DMS114 treated with DMSO at 0.1 percent for 48 hours (cell line): ENCODE data around the gene NTF3.

Experiments
- DNase-seq: peaks from one replicate; lab custom pipeline; 2025; ENCODE audit not compliant: unreplicated experiment; lab: John Stamatoyannopoulos, UW

The NTF3 gene

DNA sequence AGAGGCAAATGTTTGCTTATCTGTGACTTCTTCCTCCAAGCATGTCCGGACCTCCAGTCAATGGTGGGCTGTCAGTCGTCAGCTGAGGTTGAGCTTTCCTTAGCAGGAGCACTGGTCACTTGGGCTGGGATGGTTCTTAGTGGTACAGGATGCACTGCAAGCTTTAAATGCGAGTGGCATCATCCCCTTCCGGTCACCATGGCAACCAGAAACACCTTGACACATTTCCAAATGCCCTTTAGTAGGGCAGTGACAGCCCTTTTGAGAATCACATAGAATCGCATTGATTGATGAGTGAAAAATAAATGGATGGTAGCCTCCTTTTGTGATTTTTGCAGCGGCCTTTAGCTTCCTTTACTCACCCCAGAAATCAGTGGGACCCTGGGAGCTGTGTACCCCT lies 24.1 kb downstream of the NTF3 start:
- DNase-seq: no peak

DNA sequence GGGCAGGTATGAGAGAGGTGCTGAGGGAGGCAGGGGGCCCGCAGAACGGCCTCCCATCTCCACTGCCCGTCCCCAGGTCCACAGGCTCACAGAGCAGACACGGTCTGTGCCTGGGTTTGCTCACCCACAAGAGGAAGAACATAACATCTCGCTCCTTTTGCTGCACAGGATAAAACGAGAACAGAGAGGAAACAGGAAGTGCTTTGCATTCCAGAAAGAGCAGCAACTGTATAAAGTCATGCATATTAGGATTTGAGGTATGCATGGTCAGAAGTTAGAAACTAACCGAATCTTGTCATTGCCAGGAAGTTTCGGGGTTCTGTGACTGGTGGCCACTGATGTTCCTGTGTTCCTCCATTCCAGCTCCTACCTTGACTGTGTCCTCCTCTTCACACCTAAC lies 25.0 kb downstream of the NTF3 start:
- no peak for DNase-seq

DNA sequence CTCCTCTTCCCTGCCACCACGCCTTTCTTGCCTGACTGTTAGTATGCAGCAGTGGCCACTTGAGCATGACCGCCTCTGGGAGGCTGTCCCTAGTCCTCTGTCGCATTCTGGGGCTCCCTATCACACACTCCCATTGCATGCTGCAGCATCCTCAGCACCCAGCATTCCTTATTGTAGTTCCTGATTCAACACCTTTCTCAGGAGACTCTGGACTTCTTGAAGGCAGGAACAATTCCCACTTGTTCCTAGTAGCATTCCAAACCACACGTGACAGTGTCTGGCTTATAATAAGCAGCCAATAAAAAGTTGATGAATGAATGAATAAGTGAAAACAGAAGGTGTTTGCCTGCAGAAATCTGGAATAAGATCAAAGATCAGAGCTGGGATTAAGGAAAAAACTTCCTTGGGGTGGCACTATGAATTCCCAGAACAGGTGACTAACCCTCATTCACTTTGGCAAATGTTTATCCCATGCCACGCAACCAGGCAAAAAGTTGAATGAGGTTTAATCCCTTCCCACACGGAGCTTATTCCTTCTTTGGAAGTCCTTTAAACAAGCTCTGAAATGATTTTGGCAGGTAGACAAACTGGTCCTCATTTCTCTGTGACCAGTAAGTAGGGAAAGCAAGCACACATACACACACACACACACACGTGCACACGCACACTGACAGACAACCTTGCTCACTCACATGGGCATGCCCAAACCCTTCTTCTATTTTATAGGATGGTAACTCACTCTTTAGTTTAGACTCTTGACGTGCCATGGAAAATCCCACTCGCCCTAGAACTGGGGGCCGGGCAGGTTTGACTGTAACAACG lies 26.5 kb downstream of the NTF3 start:
- no peak for DNase-seq

DNA sequence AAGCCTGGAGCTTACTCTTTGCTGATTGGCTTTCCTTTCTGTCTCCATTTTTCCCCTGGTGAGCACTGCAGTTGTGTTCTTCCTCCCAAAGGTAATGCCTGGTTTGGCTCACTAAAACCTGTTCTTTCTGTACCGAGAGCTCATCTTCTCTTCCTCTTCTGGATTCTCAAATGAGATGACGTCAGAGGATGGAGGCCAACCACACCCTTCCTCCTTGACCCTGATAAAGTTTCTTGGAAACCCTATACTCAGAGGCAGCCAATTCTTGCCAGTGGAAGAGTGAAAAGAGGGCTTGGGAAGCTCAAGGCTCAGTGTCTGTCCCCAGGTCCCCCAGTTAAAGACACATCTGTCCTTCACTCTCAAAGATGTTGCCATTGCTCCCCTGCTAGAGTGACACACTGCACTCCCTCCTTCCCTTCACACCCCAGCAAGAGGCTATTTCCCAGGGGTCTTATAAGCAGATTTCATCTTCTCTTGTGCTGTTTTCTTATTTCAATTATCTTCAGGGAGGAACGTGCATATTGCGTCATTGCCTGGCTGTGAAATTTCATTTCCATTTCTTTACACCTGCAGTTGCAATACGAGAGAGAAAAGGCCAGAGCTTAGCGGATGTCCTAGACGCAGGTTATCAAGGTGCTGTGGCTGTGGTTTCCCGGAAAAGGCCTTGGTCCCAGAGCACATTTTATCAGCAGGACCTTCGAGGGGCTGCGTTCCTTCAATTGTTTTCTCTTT lies 27.3 kb downstream of the NTF3 start:
- no peak for DNase-seq

DNA sequence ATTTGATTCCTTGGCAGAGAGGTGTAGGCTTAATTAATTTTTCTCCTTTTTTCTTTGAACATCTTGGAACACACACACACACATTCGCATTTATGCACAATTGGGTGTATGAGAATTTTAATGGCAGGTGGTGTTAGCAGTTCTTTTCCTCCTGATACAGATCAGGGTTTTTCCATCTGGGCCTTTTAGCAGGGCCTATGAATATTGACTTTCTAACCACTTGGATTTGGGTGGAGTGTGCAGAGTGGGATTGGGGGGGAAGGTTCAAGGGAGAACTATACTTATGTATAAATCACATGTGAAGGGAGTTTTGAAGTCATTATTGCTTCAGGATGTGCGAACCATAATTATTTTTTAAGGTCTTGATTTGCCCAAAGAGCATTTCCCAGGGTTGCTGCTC lies 28.9 kb downstream of the NTF3 start:
- no peak for DNase-seq

DNA sequence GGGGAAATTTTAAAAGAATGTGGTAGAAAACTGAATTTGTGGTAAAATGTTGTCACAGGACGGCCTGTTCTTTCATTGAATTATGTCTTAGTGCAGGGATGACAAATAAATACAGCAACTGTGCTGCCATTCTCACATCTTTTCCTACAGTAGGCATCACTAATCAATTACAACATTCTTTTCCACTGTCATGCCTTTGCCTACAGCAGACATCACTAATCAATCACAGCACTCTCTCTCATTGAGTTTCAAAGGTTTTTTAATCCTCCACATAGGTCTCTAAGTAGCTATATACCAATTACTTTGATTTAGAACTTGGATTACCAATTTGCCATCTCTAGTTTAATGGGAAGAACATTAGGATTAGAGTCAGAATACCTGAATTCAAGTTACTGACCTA lies 30.1 kb downstream of the NTF3 start:
- no peak for DNase-seq

DNA sequence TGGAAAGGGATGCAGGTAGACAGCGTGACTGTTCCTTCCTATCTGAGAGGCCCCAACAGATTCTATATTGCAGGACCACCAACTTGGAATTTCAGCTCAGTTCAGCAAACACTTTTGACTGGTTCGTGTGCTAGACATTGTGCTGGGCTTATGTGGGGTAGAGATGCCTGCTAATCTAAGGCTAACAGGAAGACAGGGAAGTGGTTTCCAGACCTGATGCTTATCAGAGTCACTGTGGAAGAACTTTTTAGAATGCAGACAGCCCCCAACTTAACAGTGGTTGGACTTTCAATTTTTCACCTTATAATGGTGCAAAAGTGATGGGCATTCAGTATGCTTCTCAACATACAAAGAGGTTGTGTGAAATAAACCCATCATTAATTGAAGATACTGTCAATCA lies 32.2 kb downstream of the NTF3 start:
- DNase-seq: no peak

DNA sequence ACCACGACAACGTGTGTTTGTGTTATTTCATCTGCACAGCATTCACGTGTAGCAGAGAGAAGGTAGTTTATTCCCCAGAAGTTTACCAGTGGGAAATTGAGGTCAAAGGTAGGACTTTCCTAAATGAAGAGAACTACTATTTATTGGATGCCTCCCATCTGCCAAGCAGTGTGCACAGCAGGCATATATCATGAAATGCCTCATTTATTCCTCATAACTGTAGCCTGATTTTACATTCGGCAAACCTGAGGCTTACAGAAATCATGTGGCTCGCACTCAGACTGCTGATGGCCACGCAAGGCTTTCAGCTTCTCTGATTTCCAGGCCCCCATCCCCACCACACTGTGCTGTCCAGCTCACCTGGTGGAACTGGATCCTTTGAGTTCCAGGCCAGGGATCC lies 33.5 kb downstream of the NTF3 start:
- DNase-seq: no peak

DNA sequence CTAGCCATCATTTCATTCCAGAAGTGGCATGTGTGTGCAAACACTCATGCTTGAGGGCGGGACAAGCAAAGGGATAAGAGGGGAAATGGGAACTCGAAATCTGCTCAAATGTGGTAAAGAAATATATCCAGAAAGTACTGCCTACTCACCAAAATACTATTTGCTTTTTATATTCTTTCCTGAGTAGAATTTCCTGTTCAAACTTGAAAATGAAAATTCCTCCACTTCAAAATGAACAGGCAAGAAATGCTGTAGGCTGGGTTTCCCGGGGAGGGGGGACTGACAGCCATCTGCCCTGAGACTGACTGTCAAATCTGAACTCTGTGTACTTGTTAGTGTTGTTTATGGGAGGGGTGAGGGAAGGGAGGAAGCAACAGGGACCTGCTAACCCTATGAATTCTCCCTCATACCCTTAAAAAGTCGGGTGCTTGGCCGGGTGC lies 34.6 kb downstream of the NTF3 start:
- DNase-seq: no peak

DNA sequence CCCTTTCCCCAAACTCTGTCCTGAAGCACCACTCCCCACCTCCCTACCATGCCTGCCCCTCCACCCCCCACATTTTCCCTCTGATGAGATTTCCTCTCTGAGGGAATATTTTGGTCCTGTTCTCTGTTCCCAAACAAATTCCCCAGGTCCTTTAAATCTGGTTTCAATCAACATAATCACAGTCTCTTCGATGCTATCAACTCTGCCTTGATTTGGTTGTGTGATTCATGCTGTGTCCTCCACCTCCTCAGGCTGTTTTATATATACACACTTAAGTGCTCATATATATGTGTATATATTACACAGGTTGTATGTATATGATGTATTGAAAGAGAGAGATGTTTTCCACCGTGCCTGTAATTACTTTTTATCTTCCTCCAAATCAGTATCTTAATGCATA lies 36.0 kb downstream of the NTF3 start:
- no peak for DNase-seq

DNA sequence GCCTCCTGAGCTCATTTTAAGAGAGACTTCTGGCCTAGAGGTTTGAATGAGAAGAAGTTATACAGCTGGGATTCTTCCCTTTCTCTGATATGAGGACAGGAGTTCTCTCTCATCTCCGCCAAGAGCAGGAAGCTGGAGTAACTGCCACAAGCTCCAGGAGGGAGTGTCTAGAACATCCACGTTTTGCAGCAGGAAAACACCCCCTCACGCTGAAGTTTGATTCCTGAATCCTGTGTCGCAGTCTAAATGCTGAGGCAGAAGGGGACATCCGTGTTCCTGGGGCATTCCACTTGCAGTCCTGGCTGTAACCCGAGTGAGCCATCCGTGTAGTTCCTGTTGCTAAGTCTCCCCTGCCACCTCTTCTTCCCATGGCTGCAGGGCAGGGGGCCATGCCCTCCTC lies 38.3 kb downstream of the NTF3 start:
- DNase-seq: no peak

DNA sequence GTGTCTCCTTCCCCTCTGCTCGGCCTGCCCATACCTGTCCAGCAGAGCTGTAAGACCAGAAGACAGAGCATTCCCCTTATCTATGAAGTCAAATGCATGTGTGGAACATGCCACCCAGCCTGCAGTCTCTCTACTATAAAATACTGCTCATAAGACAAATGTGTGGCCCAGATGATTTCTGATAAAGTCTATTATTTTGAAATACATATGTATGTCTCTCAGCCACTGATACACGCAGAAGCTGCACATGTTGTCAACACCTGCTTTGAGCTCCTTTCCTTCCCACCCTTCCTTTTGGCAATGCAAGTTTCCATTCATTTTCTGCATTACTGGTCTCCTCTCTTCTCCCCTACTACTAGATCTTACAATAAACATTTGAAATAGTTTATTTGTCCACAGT lies 38.8 kb downstream of the NTF3 start:
- no peak for DNase-seq

DNA sequence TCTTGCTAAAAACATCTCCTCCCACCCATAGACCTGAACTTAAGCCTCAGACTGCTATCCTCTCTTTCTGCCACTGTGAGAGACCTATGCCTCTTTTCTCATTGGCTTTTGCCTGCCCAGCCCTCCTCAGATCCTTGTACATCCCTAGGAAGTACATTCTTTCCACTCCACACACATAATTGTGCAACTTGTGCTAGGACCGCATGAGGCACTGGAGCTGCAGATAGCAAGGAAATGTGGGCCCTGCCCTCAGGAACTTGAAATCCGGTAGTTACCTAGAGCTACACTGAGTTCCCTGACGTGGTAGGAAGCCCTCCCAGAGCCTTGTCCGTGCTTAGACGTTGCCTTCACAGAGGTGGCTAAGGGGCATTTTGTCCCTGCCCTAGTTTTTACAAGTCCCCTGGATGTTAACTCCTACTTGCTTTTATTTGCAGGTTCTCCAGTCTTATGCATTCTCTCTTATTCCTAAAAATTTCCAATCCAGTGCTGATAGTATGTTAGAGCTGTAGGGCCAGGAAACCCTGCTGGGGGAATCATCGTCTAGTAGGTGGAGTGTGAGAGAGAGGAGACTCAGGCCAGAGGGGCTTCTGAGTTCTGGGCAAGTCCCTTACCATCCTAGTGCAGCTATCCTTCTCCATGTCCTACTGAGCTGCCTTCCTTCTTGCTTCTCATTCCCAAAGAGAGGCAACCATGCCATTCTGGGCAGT lies 41.3 kb downstream of the NTF3 start:
- no peak for DNase-seq

DNA sequence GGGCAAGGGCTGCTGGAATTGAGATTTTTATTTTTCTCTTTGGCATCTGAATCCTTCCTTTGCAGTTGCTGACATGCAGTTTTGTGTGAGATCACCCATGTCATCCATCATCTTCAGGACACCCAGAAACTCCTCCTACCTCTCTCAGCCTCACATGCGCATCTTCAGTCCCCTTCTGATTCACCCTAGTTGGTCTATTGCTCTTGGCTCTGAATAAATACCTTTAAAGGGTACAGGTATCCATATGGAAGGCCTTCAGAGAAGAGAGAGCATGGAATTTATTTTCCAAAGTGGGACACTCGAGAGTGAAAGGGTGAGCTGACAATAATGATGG lies 41.8 kb downstream of the NTF3 start:
- no peak for DNase-seq

DNA sequence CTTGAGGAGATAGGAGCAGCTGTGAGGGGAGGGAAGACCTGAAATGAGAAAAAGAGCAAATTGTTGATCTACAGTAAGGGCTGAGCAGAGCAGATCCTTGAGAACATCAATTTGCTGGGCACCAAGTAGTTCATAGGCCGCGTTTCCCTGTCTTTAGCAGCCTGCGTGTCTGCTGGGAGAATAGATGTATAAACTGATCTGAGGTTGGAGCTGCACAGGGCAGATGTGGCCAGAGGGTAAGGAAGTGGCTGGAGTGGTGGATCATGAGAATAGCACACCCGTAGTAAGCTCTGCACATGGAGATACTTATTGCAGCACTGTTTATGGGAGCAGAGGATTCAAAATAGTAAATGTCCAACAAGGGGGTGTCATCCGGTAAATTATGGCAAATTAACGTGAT lies 44.4 kb downstream of the NTF3 start:
- no peak for DNase-seq

DNA sequence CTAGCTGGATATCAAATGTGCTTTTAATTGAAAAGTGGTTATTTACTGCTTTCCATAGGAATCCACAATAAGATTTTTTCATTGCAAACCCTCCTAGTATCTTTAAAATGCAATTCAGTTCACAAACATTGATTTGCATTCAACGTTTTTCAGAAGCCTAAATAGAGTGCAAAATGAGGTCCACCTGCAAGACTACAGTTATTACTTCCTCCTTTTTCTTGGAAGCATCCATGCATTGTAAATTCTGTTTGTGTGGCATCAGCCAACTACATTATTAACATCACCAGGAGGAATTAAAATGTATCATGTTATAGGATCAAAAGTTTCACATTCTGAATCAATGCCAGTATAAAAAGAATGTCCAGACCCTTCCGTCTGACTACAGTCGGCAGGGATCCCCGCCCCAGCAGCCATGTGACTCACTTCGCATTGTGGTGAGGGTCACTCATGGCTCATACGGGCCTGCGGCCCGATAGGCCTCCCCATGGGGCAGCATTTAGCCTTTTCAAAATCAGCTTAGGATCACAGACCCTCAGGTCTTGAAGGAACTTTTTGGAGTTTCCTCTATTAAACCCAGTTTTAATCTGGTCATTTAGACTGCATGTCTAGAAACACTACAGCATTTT lies 46.3 kb downstream of the NTF3 start:
- DNase-seq: no peak

DNA sequence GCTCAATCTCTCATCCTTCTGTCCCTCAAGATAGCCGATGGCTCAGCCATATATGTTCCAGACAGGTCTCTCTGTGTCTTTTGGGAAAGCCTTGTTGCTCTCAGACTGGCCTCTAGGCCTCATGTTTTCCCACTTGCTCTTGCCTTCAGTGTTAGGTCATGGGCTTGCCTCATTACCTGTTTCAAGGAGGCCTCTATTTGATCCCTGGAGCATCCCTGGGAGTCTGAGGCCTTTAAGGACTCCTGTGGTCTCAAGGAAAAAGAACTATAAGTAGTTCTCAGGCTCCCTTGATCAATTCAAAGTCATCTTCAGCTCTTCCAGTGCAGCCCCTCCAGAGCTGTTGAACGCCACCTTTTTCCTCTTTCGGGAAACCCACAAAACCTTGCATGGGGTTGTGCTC lies 47.9 kb downstream of the NTF3 start:
- no peak for DNase-seq

DNA sequence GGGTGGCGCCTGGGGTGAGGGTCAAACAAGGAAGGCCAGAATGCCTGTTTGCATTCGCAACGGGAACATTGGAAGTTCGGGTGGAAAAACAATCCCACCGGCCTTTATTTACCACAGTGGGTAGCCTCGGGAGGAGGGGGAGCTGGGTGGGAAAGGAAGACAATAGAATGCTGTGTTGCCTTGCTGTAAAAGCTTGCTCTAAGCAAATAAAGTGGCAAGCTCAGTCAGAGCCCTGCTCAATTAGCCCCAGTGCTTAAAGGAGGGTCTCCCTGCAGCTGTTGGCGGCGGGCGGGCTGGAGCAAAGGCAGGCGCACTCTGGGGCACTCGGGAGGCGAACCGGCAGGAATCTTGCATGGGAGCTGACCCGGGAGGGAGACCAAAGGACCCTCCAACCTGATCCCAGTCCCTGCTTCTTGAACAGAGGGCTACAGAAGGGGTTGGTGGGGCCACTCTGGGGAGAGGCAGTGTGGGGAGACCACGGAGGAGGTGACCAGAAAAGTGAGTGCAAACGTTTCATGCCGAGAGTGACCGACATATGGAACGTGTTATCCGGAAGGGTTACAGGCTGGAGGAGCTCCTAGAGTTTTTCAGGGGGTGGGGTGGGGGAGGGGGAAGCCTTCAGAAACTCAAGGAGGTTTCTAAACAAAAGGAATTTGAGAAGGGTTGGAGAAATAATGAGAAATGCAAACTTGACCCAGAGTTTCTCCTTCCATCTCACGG lies 48.5 kb downstream of the NTF3 start:
- no peak for DNase-seq

DNA sequence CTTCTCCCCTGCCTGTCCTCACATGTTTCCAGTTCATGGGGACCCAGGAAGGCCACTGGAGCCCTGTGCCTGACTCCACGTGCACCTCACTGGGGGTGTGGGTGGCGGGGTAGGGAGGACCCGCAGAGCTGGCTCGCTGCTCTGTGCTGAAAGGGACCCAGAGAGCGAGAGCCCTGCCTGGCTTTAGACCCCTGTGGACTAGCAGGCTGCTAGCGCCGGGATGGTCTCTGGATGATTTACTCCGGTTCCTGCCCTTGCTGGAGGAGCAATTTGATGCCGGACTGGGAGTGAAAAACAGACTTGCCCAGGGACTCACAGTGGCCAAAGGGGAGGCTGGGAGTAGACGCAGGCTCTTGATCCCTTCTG lies 49.0 kb downstream of the NTF3 start:
- DNase-seq: no peak

DNA sequence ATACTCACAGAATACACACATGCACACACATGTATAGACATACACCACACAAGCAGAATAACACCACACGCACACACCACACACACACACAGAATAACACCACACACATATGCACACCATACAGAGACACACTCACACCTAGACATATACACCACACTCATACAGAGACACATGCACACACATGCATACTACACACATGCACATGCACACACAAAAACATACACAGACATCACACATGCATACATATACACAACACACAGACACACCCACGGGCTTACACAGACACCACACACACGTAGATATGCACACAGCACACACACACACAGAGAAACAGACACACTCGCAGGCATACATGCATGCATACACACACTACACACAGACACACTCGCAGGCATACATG lies 49.7 kb downstream of the NTF3 start:
- no peak for DNase-seq

DNA sequence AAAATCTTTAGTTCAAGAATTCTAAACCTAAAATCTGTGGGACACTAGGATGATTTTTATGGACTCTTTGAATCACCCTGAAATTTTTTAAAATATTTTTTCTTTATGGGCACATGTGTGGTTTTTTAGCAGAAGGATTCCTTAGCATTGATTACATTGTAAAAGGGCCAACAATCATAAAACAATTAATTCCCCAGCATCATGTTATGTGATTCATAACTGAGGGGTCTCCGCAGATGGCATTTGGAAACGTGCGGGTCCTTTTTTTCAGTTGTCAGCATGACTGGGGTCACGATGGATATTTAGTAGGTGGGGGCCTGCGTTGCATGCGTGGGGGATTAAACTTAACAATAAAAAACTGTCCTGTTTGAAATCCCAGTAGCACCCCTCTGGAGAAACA lies 52.5 kb downstream of the NTF3 start:
- no peak for DNase-seq
